ENCODE measurements around the gene NUDT16L1. TPM values are rescaled to one million over a fixed set of nuclear protein-coding genes. Genes with fewer than 3 reads are reported as not detected.

The NUDT16L1 gene
- total RNA-seq, 3 donors from 2014 or later, result 22.4 to 38.0 (median 32.3) TPM

DNA sequence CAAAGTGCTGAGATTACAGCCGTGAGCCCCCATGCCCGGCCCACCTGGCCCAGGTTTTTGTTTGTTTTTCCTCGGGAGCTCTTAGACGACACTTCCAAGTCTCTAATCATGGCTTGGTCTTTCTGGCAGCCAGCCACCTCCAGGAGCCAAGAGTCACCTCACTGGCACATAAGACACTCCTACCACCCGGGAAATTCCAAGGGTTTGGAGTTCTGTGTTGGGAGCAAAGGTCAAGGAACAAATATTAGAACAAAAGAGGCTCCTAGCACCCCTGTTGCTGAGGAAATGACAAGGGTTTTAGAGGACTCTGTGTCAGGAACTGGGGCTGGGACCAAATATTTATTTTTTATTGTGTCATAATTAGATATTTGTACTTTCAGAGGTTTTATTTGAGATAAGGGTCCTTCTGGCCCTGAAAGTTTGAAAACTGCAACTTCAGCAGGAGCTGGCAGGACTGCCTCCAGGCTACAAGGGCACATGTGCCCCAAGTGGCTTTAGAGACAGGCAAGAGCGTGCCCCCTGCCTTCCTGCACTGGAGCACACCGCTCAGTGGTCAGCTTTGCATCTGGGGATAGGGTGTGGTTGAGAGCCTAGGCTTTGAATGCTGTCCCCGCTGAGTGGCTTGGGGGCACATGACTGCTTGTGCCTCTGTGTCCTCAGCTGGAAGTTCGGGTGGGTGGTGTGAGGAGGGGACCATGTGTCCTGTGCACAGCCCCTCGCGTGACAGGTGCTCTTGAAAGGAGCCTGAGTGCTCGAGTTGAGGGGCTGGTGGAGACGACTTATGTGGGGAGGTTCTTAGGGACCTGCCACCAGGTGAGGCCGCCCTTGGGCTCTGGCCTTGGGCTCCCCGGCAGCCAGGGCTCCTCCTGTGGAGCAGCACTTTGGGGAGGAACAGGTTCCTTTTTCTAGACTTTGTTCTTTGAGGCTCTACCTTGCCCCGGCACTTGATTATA lies 39.1 kb upstream of the NUDT16L1 start:
- Histone ChIP-seq H3K4me3 (no peak overlapping the region), H3K9me3 (no peaks in the 10 kb centered on the region), H3K27ac (no peak overlapping the region), H3K27me3 (no peaks in the 10 kb centered on the region), H3K4me1 (no peaks in the 10 kb centered on the region), H3K36me3 (no peaks in the 10 kb centered on the region)
- intact Hi-C loops (cut with DNase I; ENCODE audit: low total_unique reads), result no loop called here
- DNase-seq (ENCODE audit: low spot score in 2 of 2), result peak in 1 of 2 donors; percentile 62
- TF ChIP-seq, protein P1, sequence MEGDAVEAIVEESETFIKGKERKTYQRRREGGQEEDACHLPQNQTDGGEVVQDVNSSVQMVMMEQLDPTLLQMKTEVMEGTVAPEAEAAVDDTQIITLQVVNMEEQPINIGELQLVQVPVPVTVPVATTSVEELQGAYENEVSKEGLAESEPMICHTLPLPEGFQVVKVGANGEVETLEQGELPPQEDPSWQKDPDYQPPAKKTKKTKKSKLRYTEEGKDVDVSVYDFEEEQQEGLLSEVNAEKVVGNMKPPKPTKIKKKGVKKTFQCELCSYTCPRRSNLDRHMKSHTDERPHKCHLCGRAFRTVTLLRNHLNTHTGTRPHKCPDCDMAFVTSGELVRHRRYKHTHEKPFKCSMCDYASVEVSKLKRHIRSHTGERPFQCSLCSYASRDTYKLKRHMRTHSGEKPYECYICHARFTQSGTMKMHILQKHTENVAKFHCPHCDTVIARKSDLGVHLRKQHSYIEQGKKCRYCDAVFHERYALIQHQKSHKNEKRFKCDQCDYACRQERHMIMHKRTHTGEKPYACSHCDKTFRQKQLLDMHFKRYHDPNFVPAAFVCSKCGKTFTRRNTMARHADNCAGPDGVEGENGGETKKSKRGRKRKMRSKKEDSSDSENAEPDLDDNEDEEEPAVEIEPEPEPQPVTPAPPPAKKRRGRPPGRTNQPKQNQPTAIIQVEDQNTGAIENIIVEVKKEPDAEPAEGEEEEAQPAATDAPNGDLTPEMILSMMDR (IDR thresholded peaks at IDR 0.05), result no peak
- no peak for TF ChIP-seq POLR2A (IDR thresholded peaks at IDR 0.05)
- no peak for TF ChIP-seq POLR2AphosphoS5 (IDR thresholded peaks at IDR 0.05)

DNA sequence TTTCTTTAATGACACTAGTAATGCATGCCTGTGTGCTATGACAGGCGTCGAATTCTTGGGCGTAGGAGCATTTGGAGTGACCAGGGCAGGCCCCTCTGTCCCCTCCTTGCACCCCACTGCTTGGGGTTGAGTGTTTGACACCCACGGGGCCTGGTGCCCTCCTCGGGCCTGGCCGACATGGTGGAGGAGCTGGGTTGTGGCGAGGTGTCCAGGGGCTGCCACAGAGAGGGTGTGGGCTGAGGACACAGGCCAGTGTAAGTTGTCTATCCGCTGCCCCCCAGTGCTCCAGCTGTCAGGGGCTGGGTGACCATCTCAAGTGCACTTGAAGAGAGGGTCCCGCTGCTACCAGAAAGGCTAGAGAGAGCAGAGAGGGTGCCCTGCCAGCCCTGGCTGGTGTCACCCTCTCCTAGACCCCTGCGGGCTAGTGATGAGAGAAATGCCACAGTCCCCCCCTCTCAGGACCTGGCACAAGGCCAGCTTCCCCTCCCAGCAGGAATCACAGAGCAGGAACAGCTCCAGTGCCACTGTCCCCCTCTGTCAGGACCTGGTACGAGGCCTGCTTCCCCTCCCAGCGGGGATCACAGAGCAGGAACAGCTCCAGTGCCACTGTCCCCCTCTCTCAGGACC lies 38.3 kb upstream of the NUDT16L1 start:
- peaks cover 0 to under 1% of the 10 kb centered on the region in 2 donors for H3K4me1 ChIP-seq
- H3K4me3 ChIP-seq, result no peak overlapping the region
- DNase-seq (ENCODE audit: low spot score in 2 of 2), result no peak
- H3K9me3 ChIP-seq, result no peaks in the 10 kb centered on the region
- H3K27me3 ChIP-seq, result no peaks in the 10 kb centered on the region
- H3K27ac ChIP-seq, result no peak overlapping the region
- TF ChIP-seq POLR2AphosphoS5 (IDR thresholded peaks at IDR 0.05) (no peak), POLR2A (IDR thresholded peaks at IDR 0.05) (no peak)
- TF ChIP-seq, protein P1 (IDR thresholded peaks at IDR 0.05), result no peak
- no peaks in the 10 kb centered on the region for H3K36me3 ChIP-seq
- intact Hi-C loops (cut with DNase I; ENCODE audit: low total_unique reads), result no loop called here

DNA sequence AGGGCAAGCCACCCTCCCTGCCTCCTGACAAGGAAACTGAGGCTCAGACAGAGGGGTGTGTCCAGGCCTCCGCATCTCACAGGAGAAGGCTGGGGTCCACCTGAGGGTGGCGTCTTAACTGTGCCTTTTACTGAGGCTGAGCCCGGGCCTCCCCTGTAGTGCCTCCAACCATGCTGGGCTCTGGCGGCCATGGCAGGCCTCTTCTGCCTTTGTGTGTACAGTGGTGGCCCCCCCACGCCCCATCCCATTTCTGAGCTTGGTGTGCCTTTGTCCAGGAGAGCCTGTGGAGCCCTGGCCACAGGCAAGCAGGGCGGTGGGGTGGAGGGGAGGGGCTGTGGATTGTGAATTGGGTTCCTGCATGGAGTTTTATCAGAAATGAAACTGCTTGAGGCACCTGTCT lies 37.6 kb upstream of the NUDT16L1 start:
- Histone ChIP-seq H3K9me3 (no peaks in the 10 kb centered on the region), H3K4me1 (peaks cover 0 to 6% of the 10 kb centered on the region in 2 donors), H3K36me3 (no peaks in the 10 kb centered on the region), H3K27me3 (no peaks in the 10 kb centered on the region), H3K27ac (no peak overlapping the region), H3K4me3 (no peak overlapping the region)
- no peak for TF ChIP-seq POLR2AphosphoS5 (IDR thresholded peaks at IDR 0.05)
- TF ChIP-seq, protein P1 (IDR thresholded peaks at IDR 0.05), result no peak
- TF ChIP-seq POLR2A (IDR thresholded peaks at IDR 0.05), result no peak
- intact Hi-C loops (cut with DNase I; ENCODE audit: low total_unique reads), result no loop called here
- DNase-seq (ENCODE audit: low spot score in 2 of 2), result no peak

DNA sequence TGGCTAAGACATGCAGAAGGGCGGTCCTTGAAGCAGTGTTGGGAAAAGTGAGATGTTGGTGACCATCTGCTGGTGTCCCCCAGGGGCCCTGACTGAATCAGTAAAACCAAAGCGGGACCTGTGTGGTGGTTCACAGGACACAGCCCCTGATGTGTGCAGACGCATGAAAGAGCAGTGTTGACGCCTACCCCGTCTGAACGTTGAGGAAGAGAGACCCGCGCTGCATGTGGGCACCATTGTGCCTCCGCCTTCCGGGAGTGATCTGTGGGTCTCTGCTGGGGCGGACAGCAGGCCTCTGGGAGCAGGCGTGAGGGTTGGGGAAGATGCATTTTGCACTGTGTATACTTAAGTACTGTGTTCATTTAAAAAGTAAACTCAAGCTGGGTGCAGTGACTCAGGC lies 37.1 kb upstream of the NUDT16L1 start:
- no peaks in the 10 kb centered on the region for H3K27me3 ChIP-seq
- intact Hi-C loops (cut with DNase I; ENCODE audit: low total_unique reads), result no loop called here
- no peak overlapping the region for H3K27ac ChIP-seq

More for the DNA sequence above, 37.1 kb upstream of the NUDT16L1 start:
- H3K9me3 ChIP-seq, result no peaks in the 10 kb centered on the region
- TF ChIP-seq, protein P1 (IDR thresholded peaks at IDR 0.05), result no peak
- no peak overlapping the region for H3K4me3 ChIP-seq
- peaks cover 0 to 7% of the 10 kb centered on the region in 2 donors for H3K4me1 ChIP-seq
- H3K36me3 ChIP-seq, result no peaks in the 10 kb centered on the region
- DNase-seq (ENCODE audit: low spot score in 2 of 2), result no peak

All from breast epithelium (tissue), 4 donors.